Measurements from ENCODE around the gene SIT1. TPM values are rescaled to one million over a fixed set of nuclear protein-coding genes. Genes with fewer than 3 reads are reported as not detected.

The SIT1 gene
- total RNA-seq, 2 experiments from 2014 or later = 18.4 to 19.2 TPM

GRCh38 chr9:35690294-35690613 is 39.5 kb upstream of the SIT1 start:
- H3K27ac ChIP-seq (ENCODE audit: low read depth in 1 of 2, low read length in 2 of 2) = no peak overlapping the region
- H3K27me3 ChIP-seq (ENCODE audit: control insufficient read depth in 1 of 2, insufficient read depth in 2 of 2, low read length in 2 of 2) = no peaks in the 10 kb centered on the region
- peak overlapping the region; percentile 88 for H3K4me3 ChIP-seq (ENCODE audit: low read length)
- Mint-ChIP-seq H3K27me3 (no peaks in the 10 kb centered on the region), H3K9me3 (no peaks in the 10 kb centered on the region), H3K4me1 (ENCODE audit: low read depth) (peaks cover 28% of the 10 kb centered on the region), H3K27ac (no peak overlapping the region), H3K4me3 (peak overlapping the region; percentile 82), H3K36me3 (ENCODE audit: low read depth) (no peaks in the 10 kb centered on the region)
- H3K9me3 ChIP-seq (ENCODE audit: control insufficient read depth in 1 of 2, insufficient read depth in 1 of 2, low read length in 2 of 2) = no peaks in the 10 kb centered on the region
- POLR2A ChIA-PET = interaction anchor here (0.8 to 2.3 kb wide), 10 partner anchors 25 to 58 kb away, joined by 3 to 10 read pairs (median 6); partner anchors contain the start of genes ARHGEF39, CCDC107, CREB3 and RMRP
- H3K4me1 ChIP-seq (ENCODE audit: insufficient read depth, low read length) = peaks cover 26% of the 10 kb centered on the region
- TF ChIP-seq CTCF (IDR thresholded peaks at IDR 0.05) = no peak
- CTCF ChIA-PET = interaction anchor here (1.2 to 1.8 kb wide), 3 partner anchors 24 to 73 kb away, joined by 3 to 5 read pairs (median 3); no protein-coding TSS in a partner anchor
- no peaks in the 10 kb centered on the region for H3K36me3 ChIP-seq (ENCODE audit: insufficient read depth, low read length)
- intact Hi-C loops (cut with DNase I, micrococcal nuclease) = no loop called here
- ATAC-seq (ENCODE audit: poor library complexity) (no peak), DNase-seq (no peak)

DNA sequence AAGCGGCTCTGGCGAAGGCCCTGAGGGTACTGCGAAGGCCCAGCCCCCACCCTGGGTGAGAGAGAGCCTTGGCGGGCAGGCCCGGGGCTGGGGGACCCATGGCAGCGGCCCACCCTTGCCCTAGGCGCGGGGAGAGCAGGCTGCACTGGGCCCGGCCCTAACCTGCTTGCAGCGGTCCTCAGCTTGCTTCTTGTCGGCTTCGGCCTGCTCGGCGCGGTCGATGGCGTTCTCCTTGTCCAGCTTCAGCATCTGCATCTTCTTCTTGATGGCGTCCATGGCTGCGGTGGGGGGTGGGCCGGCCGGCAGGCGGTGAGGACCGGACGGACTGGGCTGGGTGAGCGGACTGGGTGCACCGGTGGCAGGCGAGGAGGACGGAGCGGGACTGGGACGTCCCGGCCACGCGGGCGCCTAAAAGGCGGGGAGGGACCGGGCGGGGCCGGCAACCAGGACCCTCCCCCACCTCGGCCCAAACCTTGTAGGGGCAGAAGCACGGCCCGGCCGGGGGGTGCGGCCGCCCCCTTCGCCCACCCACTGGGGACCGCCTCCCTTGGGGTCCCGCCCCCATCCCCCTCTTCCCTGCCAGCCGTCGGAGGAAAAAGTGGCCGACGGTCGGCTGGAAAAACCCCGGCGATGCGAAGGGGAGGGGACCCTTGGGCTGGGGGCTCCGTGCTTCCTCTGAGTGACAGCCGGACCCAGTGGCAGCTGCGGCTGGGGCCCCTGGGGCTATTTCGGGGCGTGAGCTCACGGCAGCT is 39.0 kb upstream of the SIT1 start, which contains the start of gene TPM2:
TSS of gene TPM2 (minus strand) at position 384 of the 752 bp plus-strand sequence. CDS start at position 276, 108 bp downstream.
- Mint-ChIP-seq H3K4me1 (ENCODE audit: low read depth) (peaks cover 28% of the 10 kb centered on the region), H3K36me3 (ENCODE audit: low read depth) (no peaks in the 10 kb centered on the region), H3K27ac (peak within 1 kb of the TSS; percentile 73), H3K4me3 (peak within 1 kb of the TSS; percentile 92), H3K9me3 (no peaks in the 10 kb centered on the region), H3K27me3 (no peaks in the 10 kb centered on the region)
- Histone ChIP-seq H3K9me3 (ENCODE audit: control insufficient read depth in 1 of 2, insufficient read depth in 1 of 2, low read length in 2 of 2) (no peaks in the 10 kb centered on the region), H3K36me3 (ENCODE audit: insufficient read depth, low read length) (no peaks in the 10 kb centered on the region), H3K4me3 (ENCODE audit: low read length) (peak within 1 kb of the TSS; percentile 88), H3K27ac (ENCODE audit: low read depth in 1 of 2, low read length in 2 of 2) (peak within 1 kb of the TSS; percentile 40 to 55), H3K27me3 (ENCODE audit: control insufficient read depth in 1 of 2, insufficient read depth in 2 of 2, low read length in 2 of 2) (no peaks in the 10 kb centered on the region), H3K4me1 (ENCODE audit: insufficient read depth, low read length) (peaks cover 26% of the 10 kb centered on the region)
- TF ChIP-seq CTCF (IDR thresholded peaks at IDR 0.05) = no peak
- intact Hi-C loops (cut with DNase I, micrococcal nuclease) = no loop called here
- ATAC-seq (ENCODE audit: poor library complexity) (peak; percentile 10), DNase-seq (peak in 1 of 14 experiments; percentile 26)
- ChIA-PET POLR2A (interaction anchor here (1.3 to 2.3 kb wide), 6 partner anchors 25 to 59 kb away, joined by 3 to 10 read pairs (median 7); partner anchors contain the start of gene ARHGEF39), CTCF (interaction anchor here (1.8 kb wide), 1 partner anchor 42 kb away, joined by 5 read pairs; no protein-coding TSS in a partner anchor)

DNA sequence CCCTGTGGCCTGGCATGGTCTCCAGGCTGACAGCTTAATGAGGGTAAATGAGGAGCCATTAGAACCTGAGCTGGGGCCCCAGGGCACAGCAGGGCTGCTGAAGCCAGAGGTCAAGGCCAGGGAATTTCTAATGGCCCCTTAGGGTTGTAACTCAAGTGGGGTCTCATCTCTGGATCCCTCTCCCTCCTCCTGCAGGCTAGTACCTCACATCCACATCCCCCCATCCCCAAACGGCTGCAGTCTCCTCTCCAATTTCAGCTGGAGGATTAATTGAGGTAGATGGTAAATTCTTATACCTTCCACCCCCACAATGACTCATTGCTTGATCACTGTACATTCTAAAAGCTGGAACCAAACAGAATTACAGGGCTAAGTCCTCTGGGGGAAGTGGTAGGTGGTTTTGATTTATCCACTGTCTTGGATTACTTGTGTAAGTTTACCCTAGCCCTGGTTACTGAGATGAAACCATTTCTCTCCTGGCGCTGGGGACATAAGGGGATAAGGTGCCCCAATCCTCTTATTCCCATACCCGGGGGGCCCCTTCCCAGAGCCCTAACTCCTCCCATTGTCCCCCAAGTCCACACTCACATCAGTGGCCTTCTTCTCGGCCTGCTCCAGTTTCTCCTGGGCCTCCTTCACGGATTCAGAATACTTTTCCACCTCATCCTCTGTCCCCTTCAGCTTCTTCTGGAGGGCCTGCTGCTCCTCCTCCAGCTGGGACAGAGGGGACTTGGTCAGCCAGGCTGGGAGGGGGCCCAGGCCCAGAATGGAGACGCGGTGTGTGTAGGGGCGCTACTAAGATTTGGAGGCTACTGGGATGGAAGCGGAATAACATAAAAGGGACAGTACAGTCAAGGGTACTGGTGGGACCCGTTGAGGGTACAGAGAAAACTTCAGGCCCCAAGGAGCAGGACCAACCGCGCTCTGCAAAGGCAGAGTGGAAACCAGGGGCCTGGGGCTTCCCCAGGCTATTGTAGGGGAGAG is 38.1 kb upstream of the SIT1 start:
- peak overlapping the region in 1 of 2 donors; percentile 22 for H3K27ac ChIP-seq (ENCODE audit: low read depth in 1 of 2, low read length in 2 of 2)
- DNase-seq (no peak), ATAC-seq (ENCODE audit: poor library complexity) (peak; percentile 37)
- Mint-ChIP-seq H3K4me1 (ENCODE audit: low read depth) (peaks cover 28% of the 10 kb centered on the region), H3K4me3 (peak overlapping the region; percentile 82), H3K27ac (peak overlapping the region; percentile 1), H3K27me3 (no peaks in the 10 kb centered on the region), H3K9me3 (no peaks in the 10 kb centered on the region), H3K36me3 (ENCODE audit: low read depth) (no peaks in the 10 kb centered on the region)
- no peaks in the 10 kb centered on the region for H3K36me3 ChIP-seq (ENCODE audit: insufficient read depth, low read length)
- intact Hi-C loops (cut with DNase I, micrococcal nuclease) = no loop called here
- POLR2A ChIA-PET = interaction anchor here (1.3 to 1.7 kb wide), 2 partner anchors 40 to 42 kb away, joined by 3 to 9 read pairs; no protein-coding TSS in a partner anchor
- TF ChIP-seq CTCF (IDR thresholded peaks at IDR 0.05) = no peak
- no peaks in the 10 kb centered on the region for H3K27me3 ChIP-seq (ENCODE audit: control insufficient read depth in 1 of 2, insufficient read depth in 2 of 2, low read length in 2 of 2)
- H3K4me1 ChIP-seq (ENCODE audit: insufficient read depth, low read length) = peaks cover 26% of the 10 kb centered on the region
- H3K4me3 ChIP-seq (ENCODE audit: low read length) = no peak overlapping the region
- CTCF ChIA-PET = interaction anchor here (0.7 to 1.8 kb wide), 3 partner anchors 8 to 31 kb away, joined by 3 to 14 read pairs (median 5); partner anchors contain the start of genes CCDC107 and RMRP
- H3K9me3 ChIP-seq (ENCODE audit: control insufficient read depth in 1 of 2, insufficient read depth in 1 of 2, low read length in 2 of 2) = no peaks in the 10 kb centered on the region

All from CD4-positive, alpha-beta T cell (primary cell).